RWPE2 (cell line): Measurements from ENCODE around the gene SCUBE1.

ENCODE experiments used
- ATAC-seq: fragments of 200-7000 bp; cut with Tn5 transposase; 3 replicates; pipeline ENCODE4 v1.9.1; 2021; ENCODE audit warnings: low read depth
- DNase-seq: peaks from one replicate; pipeline ENCODE4 v3.0.0-alpha.2; 2020; ENCODE audit warnings: low spot score
- H3K27ac ChIP-seq: fragments of 450-650 bp; 2 replicates; pipeline ENCODE4 v1.5.1; 2017; ENCODE audit warnings: mild to moderate bottlenecking; ENCODE audit not compliant: poor library complexity, severe bottlenecking
- H3K27me3 ChIP-seq: fragments of 250-450 bp; sonication (Bioruptor Pico); 2 replicates; pipeline ENCODE4 v1.5.1; 2021; ENCODE audit warnings: mild to moderate bottlenecking, moderate library complexity; ENCODE audit not compliant: insufficient read depth, poor library complexity, severe bottlenecking
- H3K36me3 ChIP-seq: fragments of 250-450 bp; sonication (Bioruptor Pico); 2 replicates; pipeline ENCODE4 v1.5.1; 2020; ENCODE audit warnings: low read depth, mild to moderate bottlenecking, moderate library complexity
- H3K4me1 ChIP-seq: fragments of 250-450 bp; sonication (Bioruptor Pico); 2 replicates; pipeline ENCODE4 v1.5.1; 2021; ENCODE audit warnings: mild to moderate bottlenecking, moderate library complexity; ENCODE audit not compliant: insufficient read depth, poor library complexity, severe bottlenecking
- H3K4me3 ChIP-seq: fragments of 250-450 bp; sonication (Bioruptor Pico); 2 replicates; pipeline ENCODE4 v1.5.1; 2021; ENCODE audit warnings: mild to moderate bottlenecking, moderate library complexity; ENCODE audit not compliant: severe bottlenecking
- H3K9me3 ChIP-seq: fragments of 250-450 bp; sonication (Bioruptor Pico); 2 replicates; pipeline ENCODE4 v1.5.1; 2021; ENCODE audit warnings: mild to moderate bottlenecking, moderate library complexity; ENCODE audit not compliant: severe bottlenecking
- CTCF ChIP-seq: fragments of 450-650 bp; IDR thresholded peaks from one replicate; pipeline ENCODE4 v1.5.1; 2017; ENCODE audit warnings: mild to moderate bottlenecking, moderate library complexity; ENCODE audit not compliant: poor library complexity, severe bottlenecking

SCUBE1 gene

GRCh38 chr22:43297270-43298061, 45.7 kb downstream of the SCUBE1 start:
- no peaks in the 10 kb centered on the region for H3K9me3 ChIP-seq
- no peaks in the 10 kb centered on the region for H3K36me3 ChIP-seq
- H3K27me3 ChIP-seq: peaks cover 3% of the 10 kb centered on the region
- no peak for DNase-seq
- no peaks in the 10 kb centered on the region for H3K4me1 ChIP-seq
- no peak overlapping the region for H3K4me3 ChIP-seq
- H3K27ac ChIP-seq: no peak overlapping the region
- ATAC-seq: no peak
- TF ChIP-seq CTCF: no peak

GRCh38 chr22:43296276-43296902, 46.8 kb downstream of the SCUBE1 start:
- ATAC-seq (no peak), DNase-seq (no peak)
- no peaks in the 10 kb centered on the region for H3K36me3 ChIP-seq
- no peak for TF ChIP-seq CTCF
- no peaks in the 10 kb centered on the region for H3K4me1 ChIP-seq
- no peaks in the 10 kb centered on the region for H3K9me3 ChIP-seq
- H3K4me3 ChIP-seq: no peak overlapping the region
- no peak overlapping the region for H3K27ac ChIP-seq
- H3K27me3 ChIP-seq: peaks cover 3% of the 10 kb centered on the region

GRCh38 chr22:43295660-43296059, 47.5 kb downstream of the SCUBE1 start:
- Histone ChIP-seq H3K36me3 (no peaks in the 10 kb centered on the region), H3K27me3 (peaks cover 3% of the 10 kb centered on the region), H3K27ac (no peak overlapping the region), H3K4me1 (no peaks in the 10 kb centered on the region), H3K4me3 (no peak overlapping the region), H3K9me3 (no peaks in the 10 kb centered on the region)
- DNase-seq (no peak), ATAC-seq (no peak)
- TF ChIP-seq CTCF: no peak

DNA sequence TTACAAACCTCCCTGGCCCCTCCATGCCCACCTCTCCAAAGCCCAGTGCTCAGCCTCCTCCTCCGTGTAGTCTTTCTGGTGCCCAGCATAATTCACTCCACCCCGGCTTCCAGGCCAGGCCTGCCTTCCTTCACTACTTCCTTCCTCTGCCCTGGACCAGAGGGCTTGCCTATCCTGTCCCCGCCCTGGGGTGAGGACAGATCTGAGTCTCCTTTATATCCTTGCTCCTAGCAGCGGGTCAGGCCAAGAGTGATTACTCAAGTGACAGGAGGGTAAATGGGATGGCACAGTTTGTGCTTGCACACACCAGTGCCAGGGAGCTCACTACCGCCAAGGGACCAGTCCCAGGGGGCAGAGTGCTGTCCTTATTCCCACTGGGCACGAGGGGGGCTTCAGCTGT, 48.0 kb downstream of the SCUBE1 start:
- no peaks in the 10 kb centered on the region for H3K4me1 ChIP-seq
- DNase-seq (no peak), ATAC-seq (no peak)
- H3K4me3 ChIP-seq: no peak overlapping the region
- no peaks in the 10 kb centered on the region for H3K36me3 ChIP-seq
- H3K27me3 ChIP-seq: peaks cover 3% of the 10 kb centered on the region
- no peaks in the 10 kb centered on the region for H3K9me3 ChIP-seq
- no peak overlapping the region for H3K27ac ChIP-seq
- no peak for TF ChIP-seq CTCF
